Activated CD8-positive, alpha-beta memory T cell treated with anti-CD3 and anti-CD28 coated beads for 1 hour (primary cell): ENCODE measurements around the gene DDAH1.

Experiments used
- DNase-seq, 2 donors: peaks; one replicate each; pipeline ENCODE4 v3.0.0-alpha.2; 2020; ENCODE audit warnings: low read depth in 1 of 2; ENCODE audit errors: extremely low read depth in 1 of 2

Gene DDAH1

DNA sequence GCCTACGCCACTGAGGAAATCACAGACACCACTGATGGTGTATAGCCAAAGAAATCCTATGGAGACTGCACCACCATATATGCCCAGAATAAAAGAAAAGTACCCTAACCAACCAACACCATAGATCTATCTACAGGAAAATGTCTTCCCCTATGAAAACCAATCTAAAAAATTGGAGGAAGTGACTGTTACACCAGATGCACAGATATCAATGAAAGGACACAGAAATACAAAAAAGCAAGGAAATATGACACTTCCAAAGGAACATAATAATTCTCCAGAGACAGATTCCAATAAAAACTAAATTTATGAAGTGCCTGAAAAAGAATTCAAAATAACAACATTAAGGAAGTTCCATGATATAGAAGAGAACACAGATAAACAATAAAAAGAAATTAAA, 131.8 kb downstream of the DDAH1 start:
- no peak for DNase-seq

DNA sequence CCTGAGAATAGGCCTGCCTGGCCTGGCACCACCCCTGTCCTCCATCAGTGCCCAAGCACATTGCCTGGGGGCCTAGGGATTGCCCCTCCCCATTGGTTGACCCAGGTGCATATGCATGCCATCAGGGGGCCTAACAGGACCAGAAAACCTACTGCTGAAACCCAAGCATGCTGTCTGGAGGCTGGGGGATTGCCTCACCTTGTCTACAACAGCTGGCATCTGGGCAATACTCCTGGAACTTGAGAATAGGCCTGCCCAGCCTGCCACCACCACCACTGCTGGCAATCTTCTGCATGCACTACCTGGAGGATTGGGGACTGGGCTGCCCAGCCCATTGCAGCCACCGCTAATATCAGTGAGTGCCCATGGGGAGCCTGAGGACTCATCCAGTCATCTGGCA, 132.4 kb downstream of the DDAH1 start:
- no peak for DNase-seq

DNA sequence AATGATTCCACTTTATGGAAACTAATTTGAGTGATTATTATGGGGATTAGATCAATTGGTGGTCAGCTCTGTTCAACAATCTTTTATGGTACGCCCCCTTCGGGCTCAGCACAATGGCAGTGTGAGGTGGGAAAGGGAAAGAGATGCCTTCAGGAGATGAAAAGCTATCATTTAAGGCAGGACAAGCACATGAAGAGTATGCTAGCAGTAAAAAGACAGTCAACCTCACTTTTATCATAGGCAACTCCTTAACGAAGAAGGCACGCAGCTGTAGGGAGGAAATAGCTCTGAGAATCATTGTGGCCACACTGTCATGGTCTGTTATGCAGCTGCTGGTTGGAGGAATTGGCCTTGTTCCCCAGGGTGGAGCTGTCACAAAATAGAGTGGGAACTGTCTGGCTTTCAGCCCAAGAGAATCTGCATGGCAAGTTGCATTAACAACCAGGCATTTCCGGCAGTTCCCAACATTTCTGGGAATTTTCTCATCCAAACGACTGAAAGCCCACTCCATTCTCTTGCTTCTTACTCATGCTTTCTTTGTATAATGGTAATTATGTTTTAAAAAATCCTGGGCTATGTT, 134.2 kb downstream of the DDAH1 start:
- DNase-seq: no peak

DNA sequence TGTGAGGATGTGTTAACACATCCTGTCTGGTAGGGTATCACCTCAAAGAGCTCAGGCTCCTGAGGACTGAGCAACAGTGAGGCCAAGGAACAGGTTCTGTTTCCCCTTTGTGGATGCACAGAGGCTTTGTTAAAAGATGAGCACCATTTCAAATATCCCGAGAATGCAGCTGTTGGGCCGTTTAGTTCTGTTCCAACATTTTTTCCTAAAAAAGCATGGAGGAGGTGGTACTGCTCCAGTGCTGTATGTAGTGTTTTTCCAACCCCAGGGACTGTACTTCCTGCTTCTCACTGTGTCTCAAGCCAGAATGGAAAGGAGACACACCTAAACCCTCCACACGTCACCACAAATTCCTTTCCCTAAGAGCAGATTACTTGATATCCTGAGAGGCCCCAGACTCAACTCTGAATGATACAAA, 134.7 kb downstream of the DDAH1 start:
- no peak for DNase-seq

DNA sequence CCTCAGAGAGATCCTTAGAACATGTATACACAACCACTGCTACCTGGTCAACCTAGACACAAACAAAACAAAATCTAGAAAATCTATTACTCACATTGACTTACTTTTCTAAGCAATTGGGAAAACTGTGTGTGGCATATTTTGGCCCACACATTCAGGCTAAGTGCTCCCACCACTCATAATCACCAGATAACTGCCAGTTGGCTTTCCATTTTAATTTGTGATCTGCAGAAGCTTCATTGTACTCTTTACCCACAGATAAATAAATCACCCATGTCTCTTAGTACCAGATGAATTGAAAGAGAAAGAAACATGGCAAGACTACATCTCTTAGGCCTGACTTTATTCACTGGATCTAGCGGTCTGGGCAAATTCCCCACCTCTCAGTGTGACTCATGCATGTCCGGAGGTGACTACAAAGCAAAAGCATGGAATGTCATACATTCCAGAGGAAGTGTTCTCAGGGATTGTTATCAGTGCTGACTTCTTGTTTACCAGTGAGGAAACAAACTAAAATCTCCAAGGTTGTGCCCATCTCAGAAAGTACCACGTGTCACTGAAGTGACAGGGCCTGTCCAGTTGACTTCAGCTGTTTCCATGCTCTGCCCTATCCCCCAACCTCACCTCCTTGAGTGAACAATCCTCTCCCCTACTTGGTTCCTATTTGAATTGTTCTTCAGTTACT, 136.1 kb downstream of the DDAH1 start:
- no peak for DNase-seq

DNA sequence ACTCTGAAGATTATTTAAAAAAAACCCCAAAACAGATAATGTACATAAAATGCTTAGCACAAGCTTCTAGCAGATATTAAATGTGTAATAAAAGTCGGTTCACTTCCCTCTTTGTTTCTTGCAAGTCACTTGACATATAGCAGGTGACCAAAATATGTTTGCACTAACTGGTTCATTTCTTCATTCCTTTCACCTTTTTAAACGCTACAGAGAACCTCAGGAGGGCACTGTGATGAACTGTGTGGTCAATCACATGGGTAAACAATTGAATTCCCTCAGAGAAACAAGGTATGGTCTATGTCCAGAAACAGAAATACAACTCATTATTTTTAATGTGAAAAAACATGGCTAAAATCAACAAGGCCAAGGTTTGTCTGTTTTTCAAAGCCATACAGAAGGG, 137.2 kb downstream of the DDAH1 start:
- DNase-seq: no peak

DNA sequence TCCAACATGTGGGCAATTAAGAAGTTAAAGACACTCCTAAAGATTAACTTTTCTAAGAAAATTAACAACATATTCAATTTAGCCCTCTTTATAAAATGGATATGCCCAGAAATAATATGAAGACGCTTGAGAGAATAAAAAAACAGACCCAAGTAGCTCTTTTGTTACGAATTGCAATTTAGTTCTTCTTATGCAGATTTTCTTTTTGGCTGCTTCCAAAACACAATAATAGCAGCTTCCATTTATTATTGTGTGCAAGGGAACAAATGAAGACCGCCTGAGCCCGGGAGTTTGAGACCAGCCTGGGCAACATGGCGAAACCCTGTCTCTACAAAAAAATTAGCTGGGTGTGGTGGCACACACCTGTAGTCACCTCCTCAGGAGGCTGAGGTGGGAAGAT, 138.1 kb downstream of the DDAH1 start:
- DNase-seq: no peak

DNA sequence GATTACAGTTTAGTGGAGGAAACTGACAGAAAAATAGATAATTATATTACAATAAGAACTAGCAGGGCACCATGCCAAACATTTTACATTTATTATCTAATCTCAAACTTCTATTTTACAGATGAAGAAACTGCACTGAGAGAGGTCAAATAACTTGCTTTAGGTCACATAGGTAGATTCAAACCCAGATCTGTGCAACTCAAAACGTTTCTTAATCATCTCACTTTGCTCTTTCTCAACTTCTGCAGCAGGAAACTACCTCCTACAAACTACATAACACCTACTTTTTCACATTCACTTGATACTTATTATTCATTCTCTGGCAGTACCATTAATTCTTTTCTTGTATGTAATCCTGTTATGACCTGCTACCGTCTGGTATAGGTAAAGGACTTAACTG, 138.6 kb downstream of the DDAH1 start:
- no peak for DNase-seq

DNA sequence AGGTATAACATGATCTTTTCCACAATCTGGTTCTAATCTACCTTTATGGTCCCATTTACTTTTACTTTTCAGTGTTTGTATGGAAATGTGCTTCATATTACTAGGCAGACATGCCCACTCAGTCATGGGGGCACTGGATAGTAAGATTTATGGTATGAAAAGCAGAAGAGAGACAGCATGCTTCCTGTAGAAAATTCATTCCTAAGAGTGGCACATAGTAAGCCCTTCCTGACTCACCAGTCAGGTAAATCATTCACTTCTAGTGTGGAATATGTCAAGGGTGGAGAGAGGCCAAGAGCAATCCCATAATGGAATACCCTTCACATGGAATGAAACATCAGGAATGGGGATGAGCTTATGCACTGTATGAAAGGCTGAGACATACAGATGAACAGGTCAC, 139.0 kb downstream of the DDAH1 start:
- no peak for DNase-seq

DNA sequence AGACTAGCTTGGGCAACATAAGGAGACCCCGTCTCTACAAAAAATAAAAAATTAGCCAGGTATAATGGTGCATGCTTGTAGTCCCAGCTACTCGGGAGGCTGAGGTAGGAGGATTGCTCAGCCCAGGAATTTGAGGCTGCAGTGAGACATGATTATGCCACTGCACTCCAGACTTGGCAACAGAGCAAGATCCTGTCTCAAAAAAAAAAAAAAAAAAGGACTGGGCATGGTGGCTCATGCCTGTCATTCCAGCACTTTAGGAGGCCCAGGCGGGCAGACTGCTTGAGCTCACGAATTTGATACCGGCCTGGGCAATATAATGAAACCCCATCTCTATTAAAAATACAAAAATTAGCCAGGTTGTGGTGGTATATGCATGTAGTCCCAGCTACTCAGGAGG, 141.2 kb downstream of the DDAH1 start:
- no peak for DNase-seq

DNA sequence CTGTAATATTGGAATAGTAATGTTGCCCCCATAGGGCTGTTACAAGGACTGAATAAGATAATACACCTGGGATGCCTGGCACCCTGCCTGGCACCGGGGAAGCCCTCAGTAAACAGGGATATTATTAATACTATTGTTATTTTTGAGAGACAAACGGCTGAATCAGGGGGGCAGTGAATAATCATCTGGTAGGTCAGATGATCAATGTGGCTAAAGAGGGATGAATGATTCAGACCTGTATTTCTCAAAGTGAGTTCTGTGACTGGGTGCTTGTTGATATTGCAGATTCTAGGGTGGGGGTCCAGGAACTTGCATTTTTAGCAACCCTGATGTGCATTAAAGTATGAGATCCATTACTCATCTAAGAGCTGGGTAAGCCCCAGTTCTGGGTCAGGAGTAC, 142.3 kb downstream of the DDAH1 start:
- DNase-seq: no peak

DNA sequence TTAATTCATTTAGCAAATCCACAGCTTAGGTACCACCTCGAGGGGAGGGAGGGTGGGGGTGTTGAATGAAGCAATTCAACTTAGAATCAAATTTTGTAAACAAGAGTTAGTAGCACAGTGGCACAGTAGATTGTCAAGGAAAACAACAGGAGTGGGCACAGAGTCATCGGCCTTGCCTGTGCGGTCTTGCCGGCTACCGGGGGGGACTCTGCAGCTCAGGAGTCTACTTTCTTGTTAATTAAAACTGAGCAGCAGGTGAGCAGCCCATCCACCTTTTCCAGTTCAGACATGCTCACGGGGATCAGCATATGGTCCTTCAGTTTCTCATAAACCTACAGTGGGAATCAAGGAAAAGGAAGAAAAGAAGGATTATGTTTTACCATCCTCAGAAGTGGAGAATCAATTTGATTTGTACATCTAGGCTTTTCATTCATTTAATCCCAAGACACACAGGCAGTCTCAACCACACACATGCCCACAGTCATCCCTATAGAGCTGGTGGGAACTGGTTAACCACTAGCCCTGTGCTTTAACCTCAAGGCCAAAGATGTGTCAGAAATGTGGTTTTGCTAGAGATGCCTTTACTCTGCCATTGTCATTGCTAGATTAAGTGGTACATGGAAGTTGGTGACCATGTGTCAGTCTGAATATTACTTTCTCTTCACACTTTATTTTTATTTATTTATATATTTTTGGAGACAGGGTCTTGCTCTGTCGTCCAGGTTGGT, 143.6 kb downstream of the DDAH1 start:
- no peak for DNase-seq

DNA sequence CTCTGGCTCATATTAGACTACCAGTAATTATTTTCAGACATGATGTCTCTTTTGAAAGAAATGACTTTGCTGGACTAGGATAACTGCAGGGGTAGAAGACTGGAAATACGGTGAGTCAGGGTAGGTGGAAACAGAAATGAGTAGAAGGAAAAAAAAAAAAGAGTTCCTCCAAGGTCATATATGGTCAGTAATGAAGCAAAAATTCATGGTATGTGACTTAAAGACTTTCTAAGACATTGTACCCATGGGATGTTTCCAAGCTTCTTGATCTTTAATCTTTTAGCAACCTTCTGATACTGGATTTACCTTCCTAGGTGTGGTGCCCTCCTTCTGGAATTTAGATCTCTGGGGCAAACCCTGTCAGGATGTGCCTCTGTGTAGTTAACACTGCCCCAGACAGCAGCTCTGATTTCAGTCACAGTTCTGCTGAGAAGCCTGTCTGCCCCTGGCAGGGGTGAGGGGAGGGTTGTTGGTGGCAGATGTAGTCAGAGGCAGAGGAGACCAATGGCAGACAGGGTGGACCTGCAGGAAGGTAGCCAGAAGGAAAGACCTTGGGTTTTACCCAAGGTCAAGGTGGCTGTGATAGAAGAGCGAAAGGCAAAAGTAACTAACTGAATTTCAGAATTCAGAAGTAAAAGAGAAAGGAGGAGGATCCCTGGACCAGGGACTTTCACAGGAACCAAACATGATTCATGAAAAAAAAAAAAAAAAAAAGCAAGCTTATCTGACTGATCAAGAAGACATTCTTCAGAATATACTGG, 144.4 kb downstream of the DDAH1 start:
- no peak for DNase-seq

DNA sequence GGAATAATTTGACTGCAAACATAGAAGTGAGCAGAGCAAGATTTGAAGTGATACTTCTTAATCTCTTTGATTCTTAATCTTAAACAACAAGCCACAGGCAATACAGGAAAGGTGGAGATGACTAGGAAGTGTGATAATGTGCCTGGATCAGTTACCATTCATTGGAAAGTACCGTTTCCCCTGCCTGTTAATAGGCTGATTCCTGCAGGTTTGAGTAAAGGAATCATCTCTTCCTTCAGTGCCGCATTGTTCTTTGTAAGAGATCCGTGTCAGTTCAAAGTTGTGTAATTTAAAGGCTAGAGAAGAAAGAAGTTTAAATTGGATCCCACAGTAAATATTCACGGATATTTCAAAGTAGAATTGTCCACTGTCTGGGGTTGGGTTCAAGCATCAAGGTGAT, 145.0 kb downstream of the DDAH1 start:
- DNase-seq: no peak

DNA sequence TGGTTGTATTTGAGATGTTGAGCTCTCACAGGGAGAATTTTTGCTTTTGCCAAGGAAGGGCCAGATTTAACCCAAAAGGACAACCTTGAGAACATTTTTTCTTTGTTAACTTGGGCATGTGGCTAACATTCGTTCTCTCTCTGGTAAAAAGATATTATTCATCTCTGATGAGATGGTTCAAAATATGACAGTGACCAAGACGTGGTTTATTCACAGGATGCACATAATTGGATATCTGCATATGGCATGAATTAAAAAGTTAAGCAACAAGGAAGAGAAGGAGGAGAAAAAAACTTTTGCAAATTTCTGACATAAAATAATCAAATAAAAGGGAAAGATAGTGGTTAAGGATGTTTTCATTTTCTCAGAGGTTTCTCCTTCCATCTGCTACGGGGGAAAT, 145.5 kb downstream of the DDAH1 start:
- no peak for DNase-seq

DNA sequence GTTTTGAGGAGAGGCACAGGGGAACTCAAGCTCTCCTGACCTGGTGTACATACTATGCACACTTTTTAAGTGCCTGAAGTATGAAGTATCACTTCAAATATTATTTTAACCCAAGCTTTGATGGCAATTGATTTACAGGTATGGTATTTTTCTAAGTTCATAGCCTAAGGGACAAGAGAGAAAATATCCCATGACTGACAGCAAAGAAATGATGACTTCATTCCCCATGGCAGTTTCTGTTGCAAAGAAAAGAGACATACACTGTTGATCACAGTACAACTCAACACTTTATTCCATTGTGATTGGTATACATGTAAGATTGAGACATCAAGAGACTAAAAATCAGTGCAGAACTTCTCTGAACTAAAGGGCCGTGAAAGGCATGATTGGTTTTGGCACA, 146.7 kb downstream of the DDAH1 start:
- DNase-seq: no peak

DNA sequence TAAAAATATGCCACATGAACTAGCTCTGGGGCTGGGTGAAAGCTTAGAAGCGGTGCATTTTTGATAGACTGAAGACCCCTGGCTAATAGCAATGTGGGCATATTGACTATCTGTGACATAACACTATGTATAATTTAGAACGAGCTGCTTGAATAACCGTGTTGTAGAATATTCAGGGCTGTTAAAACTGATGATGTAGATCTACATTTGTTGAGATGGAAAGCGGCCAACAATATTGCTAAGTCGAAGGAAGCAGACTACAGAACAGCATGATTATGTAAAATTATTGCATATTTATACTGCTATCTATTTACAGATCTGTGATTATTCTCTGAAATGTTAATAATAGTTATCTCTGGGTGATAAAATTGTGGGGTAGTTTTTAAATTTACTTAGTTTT, 147.4 kb downstream of the DDAH1 start:
- DNase-seq: no peak

DNA sequence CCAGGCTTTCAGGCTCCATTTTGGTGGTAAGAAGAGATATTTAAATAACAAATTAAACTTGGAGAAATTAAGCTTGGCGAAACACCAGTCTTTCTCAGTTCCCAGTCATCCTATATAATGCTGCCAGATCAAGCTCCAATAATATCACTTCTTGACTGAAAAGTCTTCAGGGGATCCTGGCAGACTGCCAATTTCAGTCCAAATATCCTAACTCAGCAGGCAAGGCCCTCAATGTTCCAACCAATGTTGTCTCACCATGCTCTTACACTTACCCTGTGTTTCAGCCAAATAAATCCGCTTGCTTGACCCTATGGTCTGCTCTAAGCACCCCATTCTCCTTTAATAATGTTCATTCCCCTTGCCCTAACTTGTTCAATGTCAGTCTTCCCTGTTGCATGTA, 148.6 kb downstream of the DDAH1 start:
- DNase-seq: no peak

DNA sequence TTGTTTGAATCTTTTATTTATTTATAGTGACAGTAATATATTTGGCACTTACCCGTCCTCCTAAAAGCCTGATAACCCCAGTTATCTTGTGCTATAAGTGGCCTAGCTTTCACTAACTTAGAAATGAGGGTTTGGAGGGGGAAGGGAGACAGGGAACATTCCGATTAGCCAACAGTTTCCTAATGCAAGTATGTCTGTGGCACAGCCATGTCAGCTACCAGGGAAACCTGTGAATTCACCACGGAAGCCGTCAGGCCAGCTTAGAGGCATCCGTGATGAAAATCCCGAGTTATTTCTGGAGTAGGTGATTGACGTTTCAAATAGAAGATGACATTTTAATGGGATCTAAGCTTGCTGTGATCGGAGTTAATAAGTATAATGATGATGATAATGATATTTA, 149.2 kb downstream of the DDAH1 start:
- DNase-seq: no peak

DNA sequence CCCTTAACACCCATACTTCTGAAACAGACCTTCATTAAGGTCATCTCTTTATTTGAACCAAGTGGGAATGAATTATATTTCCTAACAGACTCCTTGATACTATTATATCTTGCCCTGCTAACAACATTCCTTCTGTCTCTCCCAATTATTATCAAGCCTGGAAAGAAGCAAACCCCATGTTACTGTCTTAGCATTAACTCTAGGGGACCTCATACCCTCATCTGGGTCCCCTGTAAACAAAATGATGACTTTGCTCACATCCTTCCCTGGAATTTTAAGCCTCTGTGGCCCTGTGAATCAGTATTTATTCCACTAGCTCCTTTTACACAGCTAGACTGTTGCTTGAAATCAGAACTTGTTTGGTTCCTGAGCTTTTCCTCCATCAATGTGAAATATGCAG, 150.2 kb downstream of the DDAH1 start:
- DNase-seq: no peak

DNA sequence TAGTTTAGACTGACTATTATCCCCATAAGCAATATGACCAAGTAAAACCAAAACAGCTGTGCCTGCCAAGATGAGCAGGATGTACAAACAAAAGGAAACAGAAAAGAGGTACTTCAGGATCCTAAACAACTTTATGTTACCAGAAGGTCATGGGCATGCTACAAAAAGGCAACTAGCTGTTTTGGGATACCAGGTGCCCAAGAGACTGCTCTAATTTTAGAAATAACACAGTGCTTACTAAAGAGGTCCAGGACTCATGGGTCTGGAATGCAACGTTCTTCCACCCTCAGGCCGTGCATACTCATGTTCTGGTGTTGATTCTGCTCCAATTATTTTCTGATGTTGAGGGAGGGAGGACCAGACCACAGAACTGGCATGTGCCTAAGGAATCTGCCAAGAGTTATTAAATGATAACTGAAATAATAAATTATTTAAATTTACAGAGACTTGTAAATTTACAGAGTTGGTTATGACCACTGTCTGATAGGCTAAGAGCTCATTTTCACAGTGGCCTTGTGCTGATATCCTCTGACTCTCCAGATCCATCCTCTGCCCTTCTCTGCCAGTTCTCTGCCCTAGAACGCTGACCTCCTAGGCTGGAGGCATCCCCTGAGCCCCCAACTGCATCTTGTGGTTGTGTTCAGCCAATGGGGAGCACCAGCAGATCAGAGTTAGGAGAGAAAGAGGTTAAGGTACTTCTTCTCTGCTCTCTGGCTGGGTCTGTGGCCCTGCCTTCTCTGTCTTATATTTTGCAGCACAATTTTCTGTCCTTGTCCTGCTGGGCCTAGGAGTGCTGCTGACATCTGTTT, 150.9 kb downstream of the DDAH1 start:
- DNase-seq: no peak
